Measurements from ENCODE around the gene ORAI2.

GRCh38 chr7:102445674-102446071 is 12.3 kb downstream of the ORAI2 start:
- TF ChIP-seq POLR2AphosphoS5 (IDR thresholded peaks at IDR 0.05): no peak
- TF ChIP-seq CTCF (IDR thresholded peaks at IDR 0.05): no peak
